Adrenal gland (tissue), 12 donors: Measurements from ENCODE around the gene PCDHB12. TPM values are rescaled to one million over a fixed set of nuclear protein-coding genes. Genes with fewer than 3 reads are reported as not detected.

Experiments
- DNase-seq, 7 donors: peaks; one replicate each; pipeline ENCODE4 v3.0.0-alpha.2; 2019 to 2020
- H3K27ac ChIP-seq, 5 donors: fragments of 200-600 bp; sonication (generic) in 4 of 5; 1 replicate in 3 of 5; 2 replicates in 2 of 5; pipeline versions ENCODE4 v1.5.1 to v1.8.0; 2016 to 2020; ENCODE audit warnings: mild to moderate bottlenecking in 1 of 5
- H3K27me3 ChIP-seq: fragments of 200-600 bp; 2 replicates; pipeline ENCODE4 v1.8.0; 2021
- H3K36me3 ChIP-seq, 2 donors: fragments of 200-600 bp; replicated peaks in 1 of 2; 1 replicate in 1 of 2; 2 replicates in 1 of 2; pipeline versions ENCODE4 v1.5.1 to v1.8.0; 2018 to 2022
- H3K4me1 ChIP-seq, 2 donors: fragments of 200-600 bp; replicated peaks in 1 of 2; 1 replicate in 1 of 2; 2 replicates in 1 of 2; pipeline versions ENCODE4 v1.5.1 to v1.8.0; 2018 to 2021
- H3K4me3 ChIP-seq, 4 donors: fragments of 200-600 bp; sonication (generic) in 3 of 4; one replicate each; pipeline ENCODE4 v1.5.1; 2016 to 2018
- H3K9me3 ChIP-seq, 3 donors: fragments of 200-600 bp; sonication (generic) in 1 of 3; replicated peaks in 1 of 3; 1 replicate in 2 of 3; 2 replicates in 1 of 3; pipeline versions ENCODE4 v1.5.1 to v1.8.0; 2016 to 2021
- POLR2A ChIP-seq, 2 donors: fragments of 450-650 bp; IDR thresholded peaks; one replicate each; pipeline ENCODE4 v1.6.1; 2017; ENCODE audit warnings: antibody characterized with exemption in 2 of 2, mild to moderate bottlenecking in 2 of 2, moderate library complexity in 1 of 2
- WGBS, 4 donors: extraction: QIAGEN DNeasy Blood & Tissue Kit in 2 of 4; methylation state at CpG; one replicate each; pipeline versions ENCODE4 v1.1.5 to v1.1.7; 2013 to 2017; 5-methylcytosine and 5-hydroxymethylcytosine counted together
- intact Hi-C, 2 donors: fragments of 100-400 bp; cut with DNase I; formaldehyde crosslinking; loops; one replicate each; pipeline versions ENCODE4 v1.14.1 to v1.15.0; 2022 to 2023
- polyA plus RNA-seq, 3 donors: library from polyadenylated mRNA; stranded (reverse); fragments of 200-250 nt in 2 of 3; fragments of 350-450 nt in 1 of 3; fragmentation: Illumina TruSeq in 1 of 3; extraction: RNeasy Lipid Tissue Mini Kit (QIAGEN cat#74804) in 1 of 3; gene quantifications; one replicate each; pipeline ENCODE4 v1.2.3, GENCODE V29; 2013 to 2014
- total RNA-seq, 9 donors: library from RNA; depleted of rRNA in 4 of 9; stranded (reverse); fragments of >200 nt in 4 of 9; fragments of 120-200 nt in 1 of 9; fragmentation: NEBNext Ultra II Directional in 1 of 9; extraction: Animal tissue kit (Norgen Biotek cat#: 25700) in 1 of 9; gene quantifications; one replicate each; pipeline versions ENCODE4 v1.1.0 to v1.2.4, GENCODE V29; 2013 to 2023
- TF ChIP-seq, protein P1 (sequence below), 6 experiments: fragments of 450-650 bp in 4 of 6; fragments of 200-600 bp in 2 of 6; sonication (generic) in 1 of 6; IDR thresholded peaks; 1 replicate in 5 of 6; 2 replicates in 1 of 6; pipeline versions ENCODE4 v1.5.1 to v1.8.0; 2016 to 2021; ENCODE audit warnings: antibody characterized with exemption in 6 of 6, mild to moderate bottlenecking in 2 of 6, moderate library complexity in 1 of 6
- donor health status: healthy with polysubstance abuse.
- donor health status: Bipolar disorder and iron deficiency.
- donor health status: DM: yes; HTN: yes; CAD: no.
- donor health status: DM: no; HTN: no; CAD: no.
- donor health status: DM: no; HTN: no; CAD: no.
- donor health status: DM: yes; HTN: yes; CAD: no.

The PCDHB12 gene
- total and polyA plus RNA-seq, 12 donors: 0.40 to 3.4 (median 1.3) TPM

DNA sequence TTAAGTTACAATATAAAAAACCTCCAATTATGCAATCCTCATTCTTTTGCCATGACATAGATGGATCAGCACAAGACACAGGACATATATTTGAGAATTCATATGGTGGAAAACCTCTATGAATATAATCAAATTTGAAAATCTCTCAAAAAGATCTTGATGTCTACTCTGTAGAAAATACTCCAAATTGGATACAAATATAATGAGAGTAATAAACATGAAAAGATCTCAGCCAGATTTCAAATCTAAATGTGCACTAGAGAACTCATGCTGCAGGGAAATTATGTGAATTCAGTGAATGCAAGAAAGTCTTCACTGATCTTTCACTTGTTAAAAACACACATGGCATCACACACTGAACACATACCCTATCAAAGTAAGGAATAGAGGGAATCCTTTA is 50.4 kb downstream of the PCDHB12 start:
- TF ChIP-seq, protein P1, sequence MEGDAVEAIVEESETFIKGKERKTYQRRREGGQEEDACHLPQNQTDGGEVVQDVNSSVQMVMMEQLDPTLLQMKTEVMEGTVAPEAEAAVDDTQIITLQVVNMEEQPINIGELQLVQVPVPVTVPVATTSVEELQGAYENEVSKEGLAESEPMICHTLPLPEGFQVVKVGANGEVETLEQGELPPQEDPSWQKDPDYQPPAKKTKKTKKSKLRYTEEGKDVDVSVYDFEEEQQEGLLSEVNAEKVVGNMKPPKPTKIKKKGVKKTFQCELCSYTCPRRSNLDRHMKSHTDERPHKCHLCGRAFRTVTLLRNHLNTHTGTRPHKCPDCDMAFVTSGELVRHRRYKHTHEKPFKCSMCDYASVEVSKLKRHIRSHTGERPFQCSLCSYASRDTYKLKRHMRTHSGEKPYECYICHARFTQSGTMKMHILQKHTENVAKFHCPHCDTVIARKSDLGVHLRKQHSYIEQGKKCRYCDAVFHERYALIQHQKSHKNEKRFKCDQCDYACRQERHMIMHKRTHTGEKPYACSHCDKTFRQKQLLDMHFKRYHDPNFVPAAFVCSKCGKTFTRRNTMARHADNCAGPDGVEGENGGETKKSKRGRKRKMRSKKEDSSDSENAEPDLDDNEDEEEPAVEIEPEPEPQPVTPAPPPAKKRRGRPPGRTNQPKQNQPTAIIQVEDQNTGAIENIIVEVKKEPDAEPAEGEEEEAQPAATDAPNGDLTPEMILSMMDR (IDR thresholded peaks at IDR 0.05): no peak
- no peak for TF ChIP-seq POLR2A (IDR thresholded peaks at IDR 0.05)
- Histone ChIP-seq H3K36me3 (no peaks in the 10 kb centered on the region), H3K4me3 (no peak overlapping the region), H3K27ac (no peak overlapping the region), H3K27me3 (no peaks in the 10 kb centered on the region), H3K4me1 (no peaks in the 10 kb centered on the region), H3K9me3 (peaks cover 19 to 100% (median 77%) of the 10 kb centered on the region in 3 donors)
- no peak for DNase-seq
- intact Hi-C loops: no loop called here

DNA sequence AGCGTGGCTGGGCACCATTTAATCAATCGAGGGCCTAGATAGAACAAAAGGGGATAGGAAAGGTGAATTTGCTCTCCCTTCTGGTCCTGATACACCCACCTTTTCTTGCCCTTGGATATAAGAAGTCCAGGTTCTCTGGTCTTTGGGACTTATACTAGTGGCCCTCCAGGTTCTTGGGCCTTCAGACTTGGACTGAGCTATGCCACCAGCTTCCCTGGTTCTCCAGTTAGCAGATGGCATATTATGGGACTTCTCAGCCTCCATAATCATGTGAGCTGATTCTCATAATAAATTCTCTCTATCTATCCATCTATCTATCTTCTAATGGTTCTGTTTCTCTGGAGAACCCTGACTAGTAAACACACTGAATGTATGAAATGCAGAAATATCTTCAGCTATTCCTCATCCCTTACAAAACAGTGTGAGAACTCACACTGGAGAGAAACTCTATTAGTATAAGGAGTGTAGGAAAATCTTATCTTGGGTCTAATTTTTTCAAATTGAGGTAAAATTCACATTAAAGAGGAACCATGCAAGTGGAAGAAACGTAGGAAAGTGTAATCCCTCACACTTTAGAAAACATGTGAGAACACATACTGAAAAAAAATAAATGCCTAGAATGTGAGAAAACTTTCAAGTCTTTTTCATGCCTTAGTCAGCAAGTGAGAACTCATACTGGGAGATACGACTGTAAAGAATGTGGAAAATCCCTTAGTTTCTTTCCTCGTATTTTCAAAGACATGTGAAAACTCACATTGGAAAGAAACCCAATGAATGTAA is 52.1 kb downstream of the PCDHB12 start:
- Histone ChIP-seq H3K27ac (no peak overlapping the region), H3K4me3 (no peak overlapping the region), H3K9me3 (peaks cover 19 to 100% (median 65%) of the 10 kb centered on the region in 3 donors), H3K27me3 (no peaks in the 10 kb centered on the region), H3K36me3 (no peaks in the 10 kb centered on the region), H3K4me1 (no peaks in the 10 kb centered on the region)
- WGBS, 4 donors: 62 to 68% (median 67%) methylated on average over 5 of the region's 5 CpGs
- no peak for DNase-seq
- no peak for TF ChIP-seq POLR2A (IDR thresholded peaks at IDR 0.05)
- TF ChIP-seq, protein P1 (IDR thresholded peaks at IDR 0.05): no peak
- intact Hi-C loops: loop anchor here in 1 of 2 donors (5.0 kb wide), 1 partner anchor 52 kb away; no protein-coding TSS in a partner anchor

DNA sequence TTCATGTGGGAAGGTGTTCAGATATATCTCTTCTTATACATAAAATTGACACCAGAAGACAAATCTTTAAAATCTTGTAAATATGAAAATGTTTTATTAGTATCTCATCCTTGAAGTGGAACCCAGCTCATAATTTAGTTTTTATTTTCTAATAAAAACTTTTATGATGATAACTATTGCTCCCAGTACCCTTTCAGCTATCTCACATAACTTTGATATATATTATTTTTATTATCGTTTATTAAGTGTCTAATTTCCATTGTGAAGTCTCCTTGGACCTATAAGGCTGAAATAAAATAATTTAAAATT is 52.7 kb downstream of the PCDHB12 start:
- H3K27me3 ChIP-seq: no peaks in the 10 kb centered on the region
- peak overlapping the region in 1 of 4 donors; percentile 2 for H3K4me3 ChIP-seq
- intact Hi-C loops: loop anchor here in 1 of 2 donors (5.0 kb wide), 1 partner anchor 51 kb away; no protein-coding TSS in a partner anchor
- 65 to 90% (median 80%) methylated on average over 1 of the region's 1 CpG for WGBS, 4 donors
- H3K27ac ChIP-seq: no peak overlapping the region
- peaks cover 19 to 100% (median 66%) of the 10 kb centered on the region in 3 donors for H3K9me3 ChIP-seq
- TF ChIP-seq, protein P1 (IDR thresholded peaks at IDR 0.05): no peak
- no peak for TF ChIP-seq POLR2A (IDR thresholded peaks at IDR 0.05)
- H3K4me1 ChIP-seq: no peaks in the 10 kb centered on the region
- no peak for DNase-seq
- no peaks in the 10 kb centered on the region for H3K36me3 ChIP-seq

Other genes with a start within 250 kb of the PCDHB12 start
Only the 30 nearest of the 37 such genes appear.
- gene PCDHB1, start 157.3 kb upstream of the PCDHB12 start, total RNA-seq: under 1 TPM in 4 of 9 donors, not detected in 5; under 0.01 to 0.07 (median 0.02) TPM
- gene PCDHB1, start 157.3 kb upstream of the PCDHB12 start, polyA plus RNA-seq: under 1 TPM in 1 of 3 donors, not detected in 2; 0.11 TPM
- 1 to 10 TPM in 7 of 9 donors, under 1 TPM in 2; 0.65 to 2.8 (median 1.5) TPM for gene PCDHB2, start 114.1 kb upstream of the PCDHB12 start, total RNA-seq
- under 1 TPM; 0.24 to 0.79 (median 0.44) TPM for gene PCDHB2, start 114.1 kb upstream of the PCDHB12 start, polyA plus RNA-seq
- 1 to 10 TPM in 6 of 9 donors, under 1 TPM in 3; 0.35 to 2.2 (median 1.2) TPM for gene PCDHB3, start 108.2 kb upstream of the PCDHB12 start, total RNA-seq
- gene PCDHB3, start 108.2 kb upstream of the PCDHB12 start, polyA plus RNA-seq: 1 to 10 TPM in 1 of 3 donors, under 1 TPM in 2; 0.20 to 1.4 (median 0.32) TPM
- 1 to 10 TPM in 8 of 9 donors, under 1 TPM in 1; 0.44 to 2.3 (median 1.7) TPM for gene PCDHB4, start 86.9 kb upstream of the PCDHB12 start, total RNA-seq
- gene PCDHB4, start 86.9 kb upstream of the PCDHB12 start, polyA plus RNA-seq: 1 to 10 TPM in 1 of 3 donors, under 1 TPM in 2; 0.56 to 1.8 (median 0.88) TPM
- gene PCDHB5, start 73.5 kb upstream of the PCDHB12 start, total RNA-seq: 10 to 100 TPM in 1 of 9 donors, 1 to 10 TPM in 8; 1.1 to 10.7 (median 4.7) TPM
- gene PCDHB5, start 73.5 kb upstream of the PCDHB12 start, polyA plus RNA-seq: 1 to 10 TPM; 1.0 to 4.5 (median 1.6) TPM
- 1 to 10 TPM in 2 of 9 donors, under 1 TPM in 7; 0.23 to 1.1 (median 0.83) TPM for gene PCDHB6, start 58.7 kb upstream of the PCDHB12 start, total RNA-seq
- under 1 TPM; 0.30 to 0.73 (median 0.48) TPM for gene PCDHB6, start 58.7 kb upstream of the PCDHB12 start, polyA plus RNA-seq
- gene PCDHB7, start 36.1 kb upstream of the PCDHB12 start, total RNA-seq: 1 to 10 TPM in 6 of 9 donors, under 1 TPM in 3; 0.44 to 2.9 (median 1.6) TPM
- gene PCDHB7, start 36.1 kb upstream of the PCDHB12 start, polyA plus RNA-seq: under 1 TPM; 0.32 to 0.92 (median 0.37) TPM
- gene PCDHB8, start 30.9 kb upstream of the PCDHB12 start, total RNA-seq: 1 to 10 TPM in 4 of 9 donors, under 1 TPM in 5; 0.28 to 3.7 (median 0.99) TPM
- 1 to 10 TPM in 1 of 3 donors, under 1 TPM in 2; 0.03 to 1.3 (median 0.48) TPM for gene PCDHB8, start 30.9 kb upstream of the PCDHB12 start, polyA plus RNA-seq
- gene PCDHB16, start 26.3 kb upstream of the PCDHB12 start, total RNA-seq: 1 to 10 TPM in 7 of 9 donors, under 1 TPM in 2; 0.39 to 3.3 (median 1.5) TPM
- gene PCDHB16, start 26.3 kb upstream of the PCDHB12 start, polyA plus RNA-seq: 1 to 10 TPM in 1 of 3 donors, under 1 TPM in 2; 0.67 to 1.4 (median 0.72) TPM
- gene PCDHB9, start 21.6 kb upstream of the PCDHB12 start, total RNA-seq: 1 to 10 TPM in 3 of 9 donors, under 1 TPM in 6; 0.28 to 2.2 (median 0.52) TPM
- gene PCDHB9, start 21.6 kb upstream of the PCDHB12 start, polyA plus RNA-seq: 1 to 10 TPM in 1 of 3 donors, under 1 TPM in 2; 0.27 to 1.3 (median 0.80) TPM
- gene PCDHB10, start 16.4 kb upstream of the PCDHB12 start, total RNA-seq: 1 to 10 TPM in 3 of 9 donors, under 1 TPM in 6; 0.18 to 2.3 (median 0.61) TPM
- 1 to 10 TPM in 1 of 3 donors, under 1 TPM in 2; 0.81 to 3.0 (median 0.88) TPM for gene PCDHB10, start 16.4 kb upstream of the PCDHB12 start, polyA plus RNA-seq
- 1 to 10 TPM in 7 of 9 donors, under 1 TPM in 2; 0.12 to 7.1 (median 2.5) TPM for gene PCDHB11, start 9.1 kb upstream of the PCDHB12 start, total RNA-seq
- under 1 TPM; 0.48 to 0.81 (median 0.67) TPM for gene PCDHB11, start 9.1 kb upstream of the PCDHB12 start, polyA plus RNA-seq
- gene PCDHB13, start 5.2 kb downstream of the PCDHB12 start, total RNA-seq: 1 to 10 TPM in 8 of 9 donors, under 1 TPM in 1; 0.72 to 7.2 (median 5.9) TPM
- 1 to 10 TPM; 1.3 to 5.4 (median 1.3) TPM for gene PCDHB13, start 5.2 kb downstream of the PCDHB12 start, polyA plus RNA-seq
- 1 to 10 TPM; 1.7 to 7.7 (median 3.7) TPM for gene PCDHB14, start 14.6 kb downstream of the PCDHB12 start, total RNA-seq
- gene PCDHB14, start 14.6 kb downstream of the PCDHB12 start, polyA plus RNA-seq: 1 to 10 TPM; 1.9 to 4.1 (median 2.2) TPM
- gene PCDHB15, start 36.7 kb downstream of the PCDHB12 start, total RNA-seq: 1 to 10 TPM in 7 of 9 donors, under 1 TPM in 2; 0.95 to 3.2 (median 1.4) TPM
- 1 to 10 TPM; 1.2 to 2.2 (median 1.4) TPM for gene PCDHB15, start 36.7 kb downstream of the PCDHB12 start, polyA plus RNA-seq
- 1 to 10 TPM in 1 of 9 donors, under 1 TPM in 4, not detected in 4; 0.43 to 1.5 (median 0.53) TPM for gene SLC25A2, start 95.3 kb downstream of the PCDHB12 start, total RNA-seq
- gene SLC25A2, start 95.3 kb downstream of the PCDHB12 start, polyA plus RNA-seq: under 1 TPM in 2 of 3 donors, not detected in 1; 0.07 to 0.72 TPM
- gene TAF7, start 112.1 kb downstream of the PCDHB12 start, total RNA-seq: 100 to 1,000 TPM in 1 of 9 donors, 10 to 100 TPM in 8; 38.0 to 111 (median 70.9) TPM
- gene TAF7, start 112.1 kb downstream of the PCDHB12 start, polyA plus RNA-seq: 100 to 1,000 TPM in 1 of 3 donors, 10 to 100 TPM in 2; 23.9 to 132 (median 29.7) TPM
- gene PCDHGA1, start 121.8 kb downstream of the PCDHB12 start, total RNA-seq: under 1 TPM; 0.09 to 0.96 (median 0.28) TPM
- under 1 TPM; 0.13 to 0.60 (median 0.32) TPM for gene PCDHGA1, start 121.8 kb downstream of the PCDHB12 start, polyA plus RNA-seq
- 1 to 10 TPM in 8 of 9 donors, under 1 TPM in 1; 0.91 to 6.1 (median 2.6) TPM for gene PCDHGA2, start 130.0 kb downstream of the PCDHB12 start, total RNA-seq
- gene PCDHGA2, start 130.0 kb downstream of the PCDHB12 start, polyA plus RNA-seq: 1 to 10 TPM in 1 of 3 donors, under 1 TPM in 2; 0.27 to 2.1 (median 0.56) TPM
- gene PCDHGA3, start 135.1 kb downstream of the PCDHB12 start, total RNA-seq: 1 to 10 TPM; 1.0 to 6.2 (median 3.0) TPM
- 1 to 10 TPM in 1 of 3 donors, under 1 TPM in 2; 0.27 to 1.5 (median 0.80) TPM for gene PCDHGA3, start 135.1 kb downstream of the PCDHB12 start, polyA plus RNA-seq
- 10 to 100 TPM in 2 of 9 donors, 1 to 10 TPM in 7; 1.6 to 16.1 (median 3.1) TPM for gene PCDHGB1, start 141.4 kb downstream of the PCDHB12 start, total RNA-seq
- 1 to 10 TPM in 1 of 3 donors, under 1 TPM in 2; 0.20 to 2.2 (median 0.88) TPM for gene PCDHGB1, start 141.4 kb downstream of the PCDHB12 start, polyA plus RNA-seq
- gene PCDHGA4, start 146.3 kb downstream of the PCDHB12 start, total RNA-seq: 1 to 10 TPM in 8 of 9 donors, under 1 TPM in 1; 0.97 to 9.5 (median 4.3) TPM
- gene PCDHGA4, start 146.3 kb downstream of the PCDHB12 start, polyA plus RNA-seq: 1 to 10 TPM in 1 of 3 donors, under 1 TPM in 2; 0.20 to 2.4 (median 0.64) TPM
- gene PCDHGB2, start 151.3 kb downstream of the PCDHB12 start, total RNA-seq: 1 to 10 TPM; 1.6 to 6.3 (median 3.4) TPM
- gene PCDHGB2, start 151.3 kb downstream of the PCDHB12 start, polyA plus RNA-seq: 1 to 10 TPM in 1 of 3 donors, under 1 TPM in 2; 0.10 to 1.8 (median 0.88) TPM
- 1 to 10 TPM in 8 of 9 donors, under 1 TPM in 1; 0.42 to 5.9 (median 2.0) TPM for gene PCDHGA5, start 155.4 kb downstream of the PCDHB12 start, total RNA-seq
- under 1 TPM; 0.24 to 0.80 (median 0.79) TPM for gene PCDHGA5, start 155.4 kb downstream of the PCDHB12 start, polyA plus RNA-seq
- 1 to 10 TPM; 1.4 to 7.1 (median 3.1) TPM for gene PCDHGB3, start 161.5 kb downstream of the PCDHB12 start, total RNA-seq
- gene PCDHGB3, start 161.5 kb downstream of the PCDHB12 start, polyA plus RNA-seq: 1 to 10 TPM in 1 of 3 donors, under 1 TPM in 2; 0.03 to 1.0 (median 0.70) TPM
- 1 to 10 TPM; 1.8 to 6.6 (median 2.9) TPM for gene PCDHGA6, start 165.2 kb downstream of the PCDHB12 start, total RNA-seq
- gene PCDHGA6, start 165.2 kb downstream of the PCDHB12 start, polyA plus RNA-seq: 1 to 10 TPM in 2 of 3 donors, under 1 TPM in 1; 0.57 to 2.1 (median 1.4) TPM
- 1 to 10 TPM in 8 of 9 donors, under 1 TPM in 1; 0.91 to 5.0 (median 1.9) TPM for gene PCDHGA7, start 174.0 kb downstream of the PCDHB12 start, total RNA-seq
- 1 to 10 TPM in 1 of 3 donors, under 1 TPM in 2; 0.37 to 1.4 (median 0.59) TPM for gene PCDHGA7, start 174.0 kb downstream of the PCDHB12 start, polyA plus RNA-seq
- 1 to 10 TPM; 3.3 to 9.1 (median 4.8) TPM for gene PCDHGB4, start 179.0 kb downstream of the PCDHB12 start, total RNA-seq
- 1 to 10 TPM in 1 of 3 donors, under 1 TPM in 2; 0.27 to 2.2 (median 0.72) TPM for gene PCDHGB4, start 179.0 kb downstream of the PCDHB12 start, polyA plus RNA-seq
- gene PCDHGA8, start 183.9 kb downstream of the PCDHB12 start, total RNA-seq: 1 to 10 TPM in 4 of 9 donors, under 1 TPM in 5; 0.06 to 4.0 (median 0.94) TPM
- gene PCDHGA8, start 183.9 kb downstream of the PCDHB12 start, polyA plus RNA-seq: under 1 TPM; 0.15 to 0.48 (median 0.17) TPM
- gene PCDHGB5, start 189.2 kb downstream of the PCDHB12 start, total RNA-seq: 10 to 100 TPM in 5 of 9 donors, 1 to 10 TPM in 4; 5.2 to 15.3 (median 11.7) TPM
- 1 to 10 TPM in 2 of 3 donors, under 1 TPM in 1; 0.40 to 4.5 (median 1.2) TPM for gene PCDHGB5, start 189.2 kb downstream of the PCDHB12 start, polyA plus RNA-seq